ENCODE measurements around the gene PBRM1. TPM values are rescaled to one million over a fixed set of nuclear protein-coding genes. Genes with fewer than 3 reads are reported as not detected.
A peak's percentile ranks its signal among the peaks of the same experiment; 100 is the strongest.

The PBRM1 gene
- total and polyA plus RNA-seq, 2 of the 13 experiments (the other 11 are each of a cell fraction or from before 2014, with no cell fraction given), result 10.9 to 33.2 TPM

- TF ChIP-seq MED1 (CRISPR knock-in tag; IDR thresholded peaks at IDR 0.05) (peak; percentile 70), HINFP (CRISPR knock-in tag; IDR thresholded peaks at IDR 0.05; ENCODE audit: low read depth) (peak; percentile 49; the same call in 1 of the 2 replicates), ZNF589 (CRISPR knock-in tag; conservative IDR thresholded peaks at IDR 0.05) (0 out of 2 replicates have a peak, but pooled peaks have one; percentile 37), BHLHE40 (IDR thresholded peaks at IDR 0.05; ENCODE audit: low read length) (peak; percentile 4; the same call in 1 of the 2 replicates), SP2 (CRISPR knock-in tag; IDR thresholded peaks at IDR 0.05) (peak; percentile 63), ZNF772 (CRISPR knock-in tag; IDR thresholded peaks at IDR 0.05) (peak; percentile 94), NR2F1 (CRISPR knock-in tag; IDR thresholded peaks at IDR 0.05) (no peak), ZBTB34 (CRISPR knock-in tag; IDR thresholded peaks at IDR 0.05) (no peak; the same call in 1 of the 2 replicates), ZNF547 (CRISPR knock-in tag; IDR thresholded peaks at IDR 0.05) (peak; percentile 85), RFXANK (CRISPR knock-in tag; IDR thresholded peaks at IDR 0.05) (peak; percentile 25; the same call in 1 of the 2 replicates), ZNF232 (CRISPR knock-in tag; IDR thresholded peaks at IDR 0.05; ENCODE audit: borderline replicate concordance) (peak; percentile 84), TEAD3 (CRISPR knock-in tag; optimal IDR thresholded peaks at IDR 0.05; ENCODE audit: borderline replicate concordance) (peak; percentile 36), TSC22D2 (CRISPR knock-in tag; IDR thresholded peaks at IDR 0.05; ENCODE audit: borderline replicate concordance) (no peak), ZNF138 (CRISPR knock-in tag; IDR thresholded peaks at IDR 0.05; ENCODE audit: low read depth) (peak; percentile 87), MIXL1 (CRISPR knock-in tag; IDR thresholded peaks at IDR 0.05) (peak; percentile 38; the same call in 1 of the 2 replicates), BCL3 (CRISPR knock-in tag; IDR thresholded peaks at IDR 0.05) (no peak), SKIL (CRISPR knock-in tag; IDR thresholded peaks at IDR 0.05; ENCODE audit: borderline replicate concordance) (no peak), HDAC6 (IDR thresholded peaks at IDR 0.05; ENCODE audit: low read depth, low read length) (no peak), SIX1 (CRISPR knock-in tag; IDR thresholded peaks at IDR 0.05; ENCODE audit: borderline replicate concordance) (no peak), ZNF552 (CRISPR knock-in tag; IDR thresholded peaks at IDR 0.05; ENCODE audit: borderline replicate concordance) (peak; percentile 51; the same call in 1 of the 2 replicates), HDAC1 (CRISPR knock-in tag; IDR thresholded peaks at IDR 0.05) (peak; percentile 100), DMAP1 (CRISPR knock-in tag; IDR thresholded peaks at IDR 0.05) (peak; percentile 74)
Measured at GRCh38 chr3:52705688-52706686, 20.3 kb upstream of the PBRM1 start, which contains the start of the genes GLT8D1 and SPCS1 (continued).
